ENCODE measurements around the gene GAK.

GAK gene

DNA sequence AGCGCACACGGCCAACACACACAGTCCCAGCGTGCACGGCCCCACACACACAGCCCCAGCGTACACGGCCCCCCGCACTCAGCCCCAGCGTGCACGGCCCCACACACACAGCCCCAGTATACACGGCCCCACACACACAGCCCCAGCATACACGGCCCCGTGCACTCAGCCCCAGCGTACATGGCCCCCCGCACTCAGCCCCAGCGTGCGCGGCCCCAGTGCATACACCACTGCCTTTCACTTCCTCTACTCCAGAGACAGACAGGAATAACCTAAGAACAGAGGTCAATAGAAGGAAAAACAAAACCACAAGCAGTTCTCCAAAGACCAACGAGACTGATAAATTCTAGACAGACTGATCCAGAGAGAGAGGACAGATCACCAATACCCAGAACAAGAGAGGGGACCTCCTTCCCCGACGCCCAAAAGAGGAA, 17.1 kb downstream of the GAK start:
- TF ChIP-seq, protein P1, sequence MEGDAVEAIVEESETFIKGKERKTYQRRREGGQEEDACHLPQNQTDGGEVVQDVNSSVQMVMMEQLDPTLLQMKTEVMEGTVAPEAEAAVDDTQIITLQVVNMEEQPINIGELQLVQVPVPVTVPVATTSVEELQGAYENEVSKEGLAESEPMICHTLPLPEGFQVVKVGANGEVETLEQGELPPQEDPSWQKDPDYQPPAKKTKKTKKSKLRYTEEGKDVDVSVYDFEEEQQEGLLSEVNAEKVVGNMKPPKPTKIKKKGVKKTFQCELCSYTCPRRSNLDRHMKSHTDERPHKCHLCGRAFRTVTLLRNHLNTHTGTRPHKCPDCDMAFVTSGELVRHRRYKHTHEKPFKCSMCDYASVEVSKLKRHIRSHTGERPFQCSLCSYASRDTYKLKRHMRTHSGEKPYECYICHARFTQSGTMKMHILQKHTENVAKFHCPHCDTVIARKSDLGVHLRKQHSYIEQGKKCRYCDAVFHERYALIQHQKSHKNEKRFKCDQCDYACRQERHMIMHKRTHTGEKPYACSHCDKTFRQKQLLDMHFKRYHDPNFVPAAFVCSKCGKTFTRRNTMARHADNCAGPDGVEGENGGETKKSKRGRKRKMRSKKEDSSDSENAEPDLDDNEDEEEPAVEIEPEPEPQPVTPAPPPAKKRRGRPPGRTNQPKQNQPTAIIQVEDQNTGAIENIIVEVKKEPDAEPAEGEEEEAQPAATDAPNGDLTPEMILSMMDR (IDR thresholded peaks at IDR 0.05; ENCODE audit: control insufficient read depth, insufficient read depth, low read depth, low read length, missing control alignments), result no peak
- no peak overlapping the region for H3K4me3 ChIP-seq (ENCODE audit: control insufficient read depth, low read depth, low read length)
- DNase-seq (ENCODE audit: low read depth), result no peak

DNA sequence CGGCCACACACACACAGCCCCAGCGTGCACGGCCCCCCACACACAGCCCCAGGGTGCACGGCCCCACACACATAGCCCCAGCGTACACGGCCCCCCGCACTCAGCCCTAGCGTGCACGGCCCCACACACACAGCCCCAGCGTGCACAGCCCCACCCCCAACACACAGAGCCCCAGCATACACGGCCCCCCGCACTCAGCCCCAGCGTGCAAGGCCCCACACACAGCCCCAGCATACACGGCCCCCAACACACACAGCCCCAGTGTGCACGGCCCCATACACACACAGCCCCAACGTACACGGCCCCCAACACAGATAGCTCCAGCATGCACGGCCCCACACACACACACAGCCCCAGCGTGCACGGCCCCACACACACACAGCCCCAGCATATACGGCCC, 17.6 kb downstream of the GAK start:
- H3K4me3 ChIP-seq (ENCODE audit: control insufficient read depth, low read depth, low read length), result no peak overlapping the region
- no peak for DNase-seq (ENCODE audit: low read depth)
- TF ChIP-seq, protein P1 (IDR thresholded peaks at IDR 0.05; ENCODE audit: control insufficient read depth, insufficient read depth, low read depth, low read length, missing control alignments), result no peak

DNA sequence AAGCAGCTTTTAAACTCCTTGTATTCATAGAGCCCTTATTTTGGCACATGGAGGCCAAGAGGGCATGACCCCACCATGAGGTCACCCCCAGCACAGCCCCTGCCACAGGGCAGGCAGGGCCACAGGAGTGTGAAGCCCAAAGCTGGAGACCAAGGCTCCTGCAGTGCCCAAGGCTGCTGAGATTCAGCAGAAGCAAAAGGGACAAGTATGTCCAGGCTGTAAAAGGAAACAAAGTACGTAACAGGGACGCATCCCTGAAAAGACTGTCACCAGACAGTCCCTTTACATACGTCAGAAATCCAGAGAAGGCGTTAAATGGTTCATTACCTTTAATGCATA, 18.9 kb downstream of the GAK start:
- no peak for DNase-seq (ENCODE audit: low read depth)
- no peak overlapping the region for H3K4me3 ChIP-seq (ENCODE audit: control insufficient read depth, low read depth, low read length)
- TF ChIP-seq, protein P1 (IDR thresholded peaks at IDR 0.05; ENCODE audit: control insufficient read depth, insufficient read depth, low read depth, low read length, missing control alignments), result no peak

GRCh38 chr4:912548-913279, 19.4 kb downstream of the GAK start:
- no peak overlapping the region for H3K4me3 ChIP-seq (ENCODE audit: control insufficient read depth, low read depth, low read length)
- TF ChIP-seq, protein P1 (IDR thresholded peaks at IDR 0.05; ENCODE audit: control insufficient read depth, insufficient read depth, low read depth, low read length, missing control alignments), result no peak
- no peak for DNase-seq (ENCODE audit: low read depth)

DNA sequence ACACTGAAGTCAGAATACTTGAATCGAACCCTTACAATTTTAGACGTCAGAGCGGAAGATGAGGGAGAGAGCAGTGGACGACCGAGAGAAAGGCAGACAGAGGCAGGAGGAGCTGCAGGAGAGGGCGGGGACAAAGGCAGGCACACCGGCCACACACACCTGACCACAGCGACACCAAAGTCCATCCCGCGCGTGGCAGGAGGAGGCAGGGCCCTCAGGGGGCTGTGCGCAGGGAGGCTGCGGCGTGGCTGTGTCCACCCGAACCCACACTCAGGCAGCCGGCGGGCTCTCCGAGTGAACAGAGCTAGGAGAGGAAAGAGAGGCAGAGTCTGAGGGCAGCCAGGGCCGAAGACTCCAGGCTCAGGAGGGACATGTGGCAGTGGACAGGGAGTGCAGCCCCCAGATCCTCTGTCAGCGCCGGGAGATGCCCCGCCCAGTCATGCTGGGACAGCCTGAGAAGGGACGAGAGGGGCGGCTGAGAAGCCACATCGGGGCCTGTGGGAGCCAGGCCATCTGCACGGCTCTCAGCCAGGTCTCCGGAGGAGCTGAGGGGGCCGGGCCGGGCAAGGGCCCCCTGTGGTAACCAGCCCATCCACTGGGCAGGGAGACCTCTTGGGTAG, 20.1 kb downstream of the GAK start:
- H3K4me3 ChIP-seq (ENCODE audit: control insufficient read depth, low read depth, low read length), result no peak overlapping the region
- TF ChIP-seq, protein P1 (IDR thresholded peaks at IDR 0.05; ENCODE audit: control insufficient read depth, insufficient read depth, low read depth, low read length, missing control alignments), result no peak
- DNase-seq (ENCODE audit: low read depth), result no peak

GRCh38 chr4:911221-911751, 20.8 kb downstream of the GAK start:
- DNase-seq (ENCODE audit: low read depth), result no peak
- H3K4me3 ChIP-seq (ENCODE audit: control insufficient read depth, low read depth, low read length), result no peak overlapping the region
- TF ChIP-seq, protein P1 (IDR thresholded peaks at IDR 0.05; ENCODE audit: control insufficient read depth, insufficient read depth, low read depth, low read length, missing control alignments), result no peak

Data from AG09309 (cell line).